Hepatic stellate cell (primary cell): ENCODE results near the gene LAG3.
A peak's percentile ranks its signal among the peaks of the same experiment; 100 is the strongest.

ENCODE experiments used
- DNase-seq: peaks from one replicate; pipeline ENCODE4 v3.0.0; 2011; ENCODE audit warnings: low spot score

LAG3 gene

GRCh38 chr12:6753772-6754356 lies 18.5 kb upstream of the LAG3 start:
- no peak for DNase-seq

GRCh38 chr12:6754411-6754810 lies 17.9 kb upstream of the LAG3 start:
- DNase-seq, result no peak

- DNase-seq, result no peak
Observed at GRCh38 chr12:6757028-6757690, 15.2 kb upstream of the LAG3 start.

- no peak for DNase-seq
Observed at GRCh38 chr12:6758506-6759095, 13.7 kb upstream of the LAG3 start.

GRCh38 chr12:6759741-6760140 lies 12.6 kb upstream of the LAG3 start:
- DNase-seq, result no peak

GRCh38 chr12:6763380-6763779 lies 8.9 kb upstream of the LAG3 start:
- no peak for DNase-seq

- peak; percentile 99 for DNase-seq
Observed at GRCh38 chr12:6764011-6764828, 8.1 kb upstream of the LAG3 start.

- DNase-seq, result no peak
Observed at GRCh38 chr12:6765048-6765633, 7.2 kb upstream of the LAG3 start.

- DNase-seq, result peak; percentile 83
Observed at GRCh38 chr12:6765634-6766581, 6.4 kb upstream of the LAG3 start, which contains the start of gene PTMS. TSS of gene PTMS (plus strand) at chr12:6766363. CDS start at chr12:6766706, 343 bp downstream.

- peak; percentile 81 for DNase-seq
Observed at GRCh38 chr12:6766651-6767349, 5.5 kb upstream of the LAG3 start.

- DNase-seq, result peak; percentile 61
Observed at GRCh38 chr12:6767353-6768319, 4.7 kb upstream of the LAG3 start.

GRCh38 chr12:6768437-6768914 lies 3.8 kb upstream of the LAG3 start:
- DNase-seq, result no peak

- no peak for DNase-seq
Observed at GRCh38 chr12:6768990-6769389, 3.3 kb upstream of the LAG3 start.

GRCh38 chr12:6769666-6770065 lies 2.7 kb upstream of the LAG3 start:
- no peak for DNase-seq

GRCh38 chr12:6770094-6770493 lies 2.2 kb upstream of the LAG3 start:
- DNase-seq, result no peak

- no peak for DNase-seq
Observed at GRCh38 chr12:6770600-6770999, 1.7 kb upstream of the LAG3 start.

- DNase-seq, result no peak
Observed at GRCh38 chr12:6771091-6771495, 1.2 kb upstream of the LAG3 start.

GRCh38 chr12:6771509-6772330 lies 600 bp upstream of the LAG3 start:
- DNase-seq, result no peak
